ENCODE results near the gene SIAH2.
"Not testable (repeated sequence)": the region's sequence is repeated elsewhere in the genome, so short reads cannot be mapped to it uniquely, and the experiment has no call there.

SIAH2 gene

DNA sequence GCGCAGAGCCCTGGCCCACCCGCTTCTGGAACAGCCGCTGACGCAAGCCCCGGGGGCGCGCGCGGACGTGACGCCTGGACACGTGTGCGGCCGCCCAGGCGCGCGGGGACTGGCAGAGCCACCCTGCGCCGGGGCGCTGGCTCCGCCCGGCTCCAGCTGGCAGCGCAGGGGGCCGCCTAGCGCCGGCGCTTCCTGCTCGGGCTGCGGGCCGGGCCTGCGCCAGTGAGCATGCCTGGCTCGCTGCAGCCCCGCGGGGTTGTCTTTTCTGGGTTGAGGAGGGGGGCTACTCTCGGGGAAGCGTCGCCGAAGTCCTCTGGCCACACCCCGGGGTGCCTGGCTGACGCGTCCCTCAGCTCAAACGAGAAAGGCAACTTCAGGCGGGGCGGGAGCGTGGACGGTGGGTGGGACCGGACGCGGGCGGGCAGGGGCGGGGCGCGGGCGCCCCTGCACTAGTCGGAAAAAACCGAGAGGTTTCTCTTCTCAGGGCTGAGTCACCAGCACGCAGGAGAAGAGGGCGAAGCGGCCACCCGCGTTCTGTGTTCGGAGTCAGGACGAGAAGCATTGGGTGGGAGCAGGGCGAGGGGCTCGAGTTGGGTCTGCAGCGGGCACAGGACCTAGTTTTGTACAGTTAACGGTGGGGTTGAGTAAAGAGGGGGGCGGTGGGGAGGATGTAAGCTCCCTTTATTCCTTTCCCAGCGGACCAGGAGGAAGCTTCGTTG is at the start of gene SIAH2:
Gene SIAH2 (minus strand): TSS at position 48 of the 719 bp plus-strand sequence. CDS start 320 bp downstream, outside the sequence.
- H3K36me3 ChIP-seq = peaks cover 0 to 13% (median 8%) of the 10 kb centered on the region in 11 experiments; a peak in 15 of 22 replicates
- H3K9me3 ChIP-seq (replicated peaks in 1 of 11) = no peaks in the 10 kb centered on the region
- TF ChIP-seq Cebpa-rat (IDR thresholded peaks at IDR 0.05) = peak in 2 of 11 experiments; percentile 44 to 58; a peak in 2 of 22 replicates
- H3K4me2 ChIP-seq = peak within 1 kb of the TSS; percentile 87 to 99 (median 92)
- peaks cover 31 to 59% (median 54%) of the 10 kb centered on the region in 10 experiments for H3K4me1 ChIP-seq
- peak within 1 kb of the TSS; percentile 92 to 98 (median 94) for H3K9ac ChIP-seq
- peaks cover 14 to 45% (median 41%) of the 10 kb centered on the region in 11 experiments; a peak in 20 of 22 replicates for H4K20me1 ChIP-seq
- peak within 1 kb of the TSS; percentile 74 to 99 (median 90) for H3K4me3 ChIP-seq
- H3K27me3 ChIP-seq = no peaks in the 10 kb centered on the region
- peak within 1 kb of the TSS; percentile 92 to 97 (median 94) for H3K27ac ChIP-seq

- Histone ChIP-seq H3K9ac (no peak overlapping the region), H3K27ac (no peak overlapping the region), H3K36me3 (no peaks in the 10 kb centered on the region), H3K4me3 (no peak overlapping the region), H3K4me2 (no peak overlapping the region), H3K27me3 (no peaks in the 10 kb centered on the region), H3K9me3 (replicated peaks in 1 of 11) (no peaks in the 10 kb centered on the region), H4K20me1 (no peaks in the 10 kb centered on the region), H3K4me1 (no peaks in the 10 kb centered on the region)
- TF ChIP-seq Cebpa-rat (IDR thresholded peaks at IDR 0.05) = no peak
Observed at GRCh38 chr3:150811984-150812383, 49.0 kb upstream of the SIAH2 start.

- TF ChIP-seq Cebpa-rat (IDR thresholded peaks at IDR 0.05) = no peak
- Histone ChIP-seq H3K36me3 (no peaks in the 10 kb centered on the region), H4K20me1 (no peaks in the 10 kb centered on the region), H3K27me3 (no peaks in the 10 kb centered on the region), H3K4me3 (no peak overlapping the region), H3K9me3 (replicated peaks in 1 of 11) (no peaks in the 10 kb centered on the region), H3K27ac (no peak overlapping the region), H3K4me1 (no peaks in the 10 kb centered on the region), H3K9ac (no peak overlapping the region), H3K4me2 (no peak overlapping the region)
Observed at GRCh38 chr3:150810641-150811040, 47.7 kb upstream of the SIAH2 start.

- no peaks in the 10 kb centered on the region for H3K27me3 ChIP-seq
- no peak overlapping the region for H3K4me2 ChIP-seq
- no peak for TF ChIP-seq Cebpa-rat (IDR thresholded peaks at IDR 0.05)
- no peak overlapping the region for H3K27ac ChIP-seq
- no peak overlapping the region for H3K4me3 ChIP-seq
- no peaks in the 10 kb centered on the region for H3K4me1 ChIP-seq
- no peak overlapping the region for H3K9ac ChIP-seq
- H4K20me1 ChIP-seq = no peaks in the 10 kb centered on the region
- no peaks in the 10 kb centered on the region for H3K36me3 ChIP-seq
- no peaks in the 10 kb centered on the region for H3K9me3 ChIP-seq (replicated peaks in 1 of 11)
Observed at GRCh38 chr3:150806185-150806835, 43.3 kb upstream of the SIAH2 start.

- Histone ChIP-seq H3K9me3 (replicated peaks in 1 of 11) (no peaks in the 10 kb centered on the region), H4K20me1 (no peaks in the 10 kb centered on the region), H3K36me3 (no peaks in the 10 kb centered on the region), H3K27ac (no peak overlapping the region), H3K27me3 (no peaks in the 10 kb centered on the region), H3K4me2 (no peak overlapping the region), H3K4me3 (no peak overlapping the region), H3K4me1 (no peaks in the 10 kb centered on the region), H3K9ac (no peak overlapping the region)
- TF ChIP-seq Cebpa-rat (IDR thresholded peaks at IDR 0.05) = no peak
Observed at GRCh38 chr3:150805354-150805753, 42.4 kb upstream of the SIAH2 start.

DNA sequence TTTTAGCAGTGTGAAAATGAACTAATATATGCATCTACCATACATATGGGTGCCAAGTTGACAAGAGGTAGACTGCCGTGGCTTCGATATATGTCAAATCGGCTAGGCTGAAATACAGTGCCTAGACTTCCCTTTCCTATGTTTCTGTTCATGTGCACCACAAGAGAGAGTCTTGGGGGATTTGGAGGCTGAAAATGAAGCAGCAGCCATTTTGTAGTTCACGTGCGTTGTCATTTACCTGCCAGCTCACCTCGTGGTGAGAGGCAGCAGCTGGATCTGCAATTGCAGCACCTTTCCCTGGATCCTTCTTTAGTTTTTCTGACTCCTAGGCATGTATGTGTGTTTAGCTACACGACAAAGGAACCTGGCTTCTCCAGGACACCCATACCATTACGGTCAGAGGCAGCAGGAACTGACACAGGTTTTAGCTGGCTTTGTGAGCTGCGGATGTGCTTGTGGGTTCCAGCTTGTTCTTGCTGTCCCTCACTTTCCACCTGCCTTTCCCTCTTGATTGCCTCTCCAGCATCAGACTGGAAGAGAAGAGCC is 40.5 kb upstream of the SIAH2 start:
- Histone ChIP-seq H4K20me1 (no peaks in the 10 kb centered on the region), H3K4me3 (no peak overlapping the region), H3K4me1 (peaks cover 1 to 10% (median 6%) of the 10 kb centered on the region in 10 experiments), H3K27me3 (no peaks in the 10 kb centered on the region), H3K36me3 (no peaks in the 10 kb centered on the region), H3K4me2 (no peak overlapping the region), H3K9ac (no peak overlapping the region), H3K27ac (no peak overlapping the region), H3K9me3 (replicated peaks in 1 of 11) (no peaks in the 10 kb centered on the region)
- TF ChIP-seq Cebpa-rat (IDR thresholded peaks at IDR 0.05) = no peak

- Histone ChIP-seq H3K36me3 (no peaks in the 10 kb centered on the region), H3K27ac (no peak overlapping the region), H3K4me1 (peaks cover 8 to 16% (median 13%) of the 10 kb centered on the region in 10 experiments), H3K9ac (no peak overlapping the region), H3K4me3 (no peak overlapping the region), H3K27me3 (no peaks in the 10 kb centered on the region), H3K9me3 (replicated peaks in 1 of 11) (no peaks in the 10 kb centered on the region), H4K20me1 (no peaks in the 10 kb centered on the region), H3K4me2 (no peak overlapping the region)
- TF ChIP-seq Cebpa-rat (IDR thresholded peaks at IDR 0.05) = no peak
Observed at GRCh38 chr3:150800722-150801121, 37.8 kb upstream of the SIAH2 start.

GRCh38 chr3:150798122-150798618 is 35.2 kb upstream of the SIAH2 start:
- Histone ChIP-seq H3K9ac (peak overlapping the region in 4 of 11 experiments; percentile 14 to 47 (median 32); a peak in 3 of 22 replicates), H3K36me3 (no peaks in the 10 kb centered on the region), H3K4me1 (peaks cover 8 to 16% (median 13%) of the 10 kb centered on the region in 10 experiments), H3K27ac (no peak overlapping the region), H3K27me3 (no peaks in the 10 kb centered on the region), H3K9me3 (replicated peaks in 1 of 11) (no peaks in the 10 kb centered on the region), H3K4me3 (no peak overlapping the region), H4K20me1 (no peaks in the 10 kb centered on the region), H3K4me2 (peak overlapping the region; percentile 55 to 78 (median 65))
- TF ChIP-seq Cebpa-rat (IDR thresholded peaks at IDR 0.05) = peak in 4 of 11 experiments; percentile 12 to 60 (median 30); a peak in 5 of 22 replicates

DNA sequence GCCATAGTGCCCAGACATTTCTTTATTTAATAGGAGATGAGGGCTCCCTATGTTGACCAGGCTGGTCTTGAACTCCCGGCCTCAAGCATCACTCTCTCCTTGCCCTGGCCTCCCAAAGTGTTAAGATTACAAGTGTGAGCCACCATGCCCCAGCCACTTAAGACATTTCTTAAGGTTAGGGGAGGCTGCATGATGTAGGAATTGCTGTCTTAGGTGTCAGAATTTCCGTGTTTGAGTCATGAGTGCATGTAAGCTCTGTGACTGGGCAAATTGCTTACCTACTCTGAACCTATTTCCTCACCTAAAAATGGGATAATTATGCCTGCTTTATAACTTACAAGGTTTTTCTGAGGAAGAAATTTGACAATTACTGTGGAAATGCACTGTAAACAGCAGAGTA is 34.2 kb upstream of the SIAH2 start:
- no peak for TF ChIP-seq Cebpa-rat (IDR thresholded peaks at IDR 0.05)
- H3K36me3 ChIP-seq = no peaks in the 10 kb centered on the region
- H3K9me3 ChIP-seq (replicated peaks in 1 of 11) = no peaks in the 10 kb centered on the region
- no peak overlapping the region for H3K27ac ChIP-seq
- no peak overlapping the region for H3K4me2 ChIP-seq
- no peaks in the 10 kb centered on the region for H4K20me1 ChIP-seq
- H3K4me1 ChIP-seq = peaks cover 8 to 16% (median 13%) of the 10 kb centered on the region in 10 experiments
- H3K9ac ChIP-seq = no peak overlapping the region
- no peak overlapping the region for H3K4me3 ChIP-seq
- no peaks in the 10 kb centered on the region for H3K27me3 ChIP-seq

DNA sequence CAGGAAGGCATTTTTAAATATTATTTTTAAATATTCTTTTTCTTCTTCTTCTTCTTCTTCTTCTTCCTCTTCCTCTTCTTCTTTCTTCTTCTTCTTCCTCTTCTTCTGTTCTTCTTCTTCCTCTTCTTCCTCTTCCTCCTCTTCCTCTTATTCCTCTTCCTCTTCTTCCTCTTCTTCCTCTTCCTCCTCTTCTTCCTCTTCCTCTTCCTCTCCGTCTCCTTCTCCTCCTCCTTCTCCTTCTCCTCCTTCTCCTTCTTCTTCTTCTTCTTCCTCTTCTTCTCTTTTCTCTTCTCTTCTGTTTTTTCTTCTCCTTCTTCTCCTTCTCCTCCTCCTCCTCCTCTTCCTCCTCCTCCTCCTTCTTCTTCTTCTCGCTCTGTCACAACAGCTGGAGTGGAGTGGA is 33.6 kb upstream of the SIAH2 start:
- H3K36me3 ChIP-seq; H3K4me2 ChIP-seq; H3K4me3 ChIP-seq; H4K20me1 ChIP-seq; H3K27me3 ChIP-seq; H3K27ac ChIP-seq; H3K9ac ChIP-seq; H3K9me3 ChIP-seq (replicated peaks in 1 of 11): not testable (repeated sequence)
- peaks cover 8 to 16% (median 13%) of the 10 kb centered on the region in 10 experiments for H3K4me1 ChIP-seq

Measured in BLaER1 treated with 17β-estradiol and CSF1 and Interleukin-3, amounts not matched to agents 10 nM and 100 nM (cell line).